Esophagus squamous epithelium (tissue), 4 donors: ENCODE results near the gene SESTD1.

ENCODE experiments used
- POLR2A ChIP-seq, 4 donors: fragments of 450-650 bp; IDR thresholded peaks; one replicate each; pipeline ENCODE4 v1.6.1; 2017; ENCODE audit warnings: antibody characterized with exemption in 4 of 4, mild to moderate bottlenecking in 4 of 4, moderate library complexity in 3 of 4
- TF ChIP-seq, protein P1 (sequence below), 6 experiments: fragments of 450-650 bp in 4 of 6; fragments of 200-600 bp in 2 of 6; sonication (generic) in 2 of 6; IDR thresholded peaks; one replicate each; pipeline ENCODE4 v1.5.1; 2016 to 2019; ENCODE audit warnings: antibody characterized with exemption in 6 of 6, mild to moderate bottlenecking in 4 of 6, moderate library complexity in 4 of 6

DNA sequence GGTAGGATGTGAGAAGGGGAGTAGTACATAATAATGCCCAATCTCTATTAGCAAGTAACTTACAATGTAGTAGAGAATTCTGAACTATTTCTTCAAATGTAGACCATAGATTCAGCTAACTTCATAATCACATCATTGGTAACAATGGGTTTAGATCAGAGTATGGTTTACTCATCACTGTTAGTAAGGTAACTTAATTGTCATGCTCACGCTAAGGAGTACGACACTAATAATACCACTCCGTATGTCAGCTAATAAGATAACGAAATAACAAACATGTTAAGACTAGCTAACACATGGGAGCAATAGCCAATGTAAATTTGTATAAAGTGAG is 158.3 kb downstream of the SESTD1 start:
- TF ChIP-seq, protein P1, sequence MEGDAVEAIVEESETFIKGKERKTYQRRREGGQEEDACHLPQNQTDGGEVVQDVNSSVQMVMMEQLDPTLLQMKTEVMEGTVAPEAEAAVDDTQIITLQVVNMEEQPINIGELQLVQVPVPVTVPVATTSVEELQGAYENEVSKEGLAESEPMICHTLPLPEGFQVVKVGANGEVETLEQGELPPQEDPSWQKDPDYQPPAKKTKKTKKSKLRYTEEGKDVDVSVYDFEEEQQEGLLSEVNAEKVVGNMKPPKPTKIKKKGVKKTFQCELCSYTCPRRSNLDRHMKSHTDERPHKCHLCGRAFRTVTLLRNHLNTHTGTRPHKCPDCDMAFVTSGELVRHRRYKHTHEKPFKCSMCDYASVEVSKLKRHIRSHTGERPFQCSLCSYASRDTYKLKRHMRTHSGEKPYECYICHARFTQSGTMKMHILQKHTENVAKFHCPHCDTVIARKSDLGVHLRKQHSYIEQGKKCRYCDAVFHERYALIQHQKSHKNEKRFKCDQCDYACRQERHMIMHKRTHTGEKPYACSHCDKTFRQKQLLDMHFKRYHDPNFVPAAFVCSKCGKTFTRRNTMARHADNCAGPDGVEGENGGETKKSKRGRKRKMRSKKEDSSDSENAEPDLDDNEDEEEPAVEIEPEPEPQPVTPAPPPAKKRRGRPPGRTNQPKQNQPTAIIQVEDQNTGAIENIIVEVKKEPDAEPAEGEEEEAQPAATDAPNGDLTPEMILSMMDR (IDR thresholded peaks at IDR 0.05) = no peak
- no peak for TF ChIP-seq POLR2A (IDR thresholded peaks at IDR 0.05)
